GM19193 (cell line): Measurements from ENCODE around the gene SFMBT2.

Source experiments
- POLR2A ChIP-seq: IDR thresholded peaks from 4 replicates; pipeline ENCODE4 v1.6.1; 2011; ENCODE audit not compliant: insufficient read depth, insufficient read length; ENCODE audit errors: extremely low read depth

The SFMBT2 gene

DNA sequence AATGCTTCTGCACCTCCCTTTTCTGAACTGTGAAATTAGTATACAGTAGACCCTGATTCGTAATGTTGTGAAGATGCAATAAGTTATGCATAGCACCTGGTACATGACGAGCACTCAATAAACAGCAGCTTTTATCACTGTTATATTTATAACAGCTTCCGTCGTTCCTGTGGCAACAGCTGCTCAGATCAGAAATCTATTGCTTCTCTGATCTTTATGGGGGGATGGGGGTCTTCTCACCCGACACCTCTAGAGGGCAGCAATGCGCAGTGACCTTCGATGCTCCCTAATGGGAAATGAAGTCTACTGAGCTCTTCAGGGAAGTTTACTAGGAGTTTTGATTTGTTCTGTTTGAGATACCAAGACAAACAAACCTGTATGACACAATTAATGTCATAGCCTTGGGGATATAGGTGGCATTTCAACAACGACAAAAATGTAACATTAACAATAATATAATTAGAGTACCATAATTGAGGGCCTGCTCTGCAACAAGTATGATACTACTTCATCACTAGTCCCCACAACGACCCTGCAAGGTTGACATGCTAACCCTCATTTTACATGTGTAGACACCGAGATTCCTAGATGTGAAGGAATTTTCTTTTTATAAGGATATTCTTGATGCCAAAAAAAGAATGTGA, 289.6 kb downstream of the SFMBT2 start:
- no peak for TF ChIP-seq POLR2A

GRCh38 chr10:7119325-7120015, 291.4 kb downstream of the SFMBT2 start:
- no peak for TF ChIP-seq POLR2A

- no peak for TF ChIP-seq POLR2A
These were observed 292.8 kb downstream of the SFMBT2 start for GRCh38 chr10:7117806-7118674.

DNA sequence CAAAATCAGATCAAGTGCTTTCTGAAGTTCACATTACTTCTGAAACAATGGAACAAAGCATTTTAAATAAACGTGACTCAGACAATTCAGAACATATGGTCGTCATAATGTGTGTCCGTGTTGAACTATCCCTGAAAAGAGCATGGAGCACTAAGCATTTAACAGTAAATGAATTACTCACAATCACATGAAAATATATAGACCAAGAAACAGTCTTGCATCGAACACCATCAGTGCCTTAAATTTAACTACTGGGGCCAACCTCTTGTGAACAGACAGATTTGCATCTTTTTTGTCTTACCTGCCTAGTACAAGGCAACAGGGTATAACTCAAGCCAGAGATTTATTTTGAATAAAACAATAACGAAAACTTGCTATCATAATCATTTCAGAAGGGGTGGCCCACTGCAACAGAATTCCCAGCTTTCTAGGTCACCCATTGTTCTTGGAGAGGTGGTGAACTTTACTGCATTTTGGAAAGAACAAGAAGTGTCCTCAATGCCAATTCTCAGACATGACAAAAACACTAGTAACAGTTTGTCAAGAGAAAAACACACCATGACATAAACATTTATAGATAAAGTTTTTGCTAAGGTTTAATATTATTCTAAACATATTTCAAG, 293.5 kb downstream of the SFMBT2 start:
- no peak for TF ChIP-seq POLR2A

- no peak for TF ChIP-seq POLR2A
These were observed 299.3 kb downstream of the SFMBT2 start for GRCh38 chr10:7111561-7111960.

- TF ChIP-seq POLR2A, result no peak
These were observed 299.7 kb downstream of the SFMBT2 start for GRCh38 chr10:7111089-7111488.
